HG02678 (cell line): ENCODE data around the gene CELF4.

Source experiments
- ATAC-seq: cut with Tn5 transposase; IDR thresholded peaks from one replicate; pipeline ENCODE4 v1.9.1; 2021; ENCODE audit warnings: mild to moderate bottlenecking, moderate library complexity; ENCODE audit not compliant: unreplicated experiment

Gene CELF4

GRCh38 chr18:37330173-37330572 lies 235.4 kb downstream of the CELF4 start:
- ATAC-seq, result no peak

GRCh38 chr18:37328946-37329719 lies 236.5 kb downstream of the CELF4 start:
- ATAC-seq, result no peak

DNA sequence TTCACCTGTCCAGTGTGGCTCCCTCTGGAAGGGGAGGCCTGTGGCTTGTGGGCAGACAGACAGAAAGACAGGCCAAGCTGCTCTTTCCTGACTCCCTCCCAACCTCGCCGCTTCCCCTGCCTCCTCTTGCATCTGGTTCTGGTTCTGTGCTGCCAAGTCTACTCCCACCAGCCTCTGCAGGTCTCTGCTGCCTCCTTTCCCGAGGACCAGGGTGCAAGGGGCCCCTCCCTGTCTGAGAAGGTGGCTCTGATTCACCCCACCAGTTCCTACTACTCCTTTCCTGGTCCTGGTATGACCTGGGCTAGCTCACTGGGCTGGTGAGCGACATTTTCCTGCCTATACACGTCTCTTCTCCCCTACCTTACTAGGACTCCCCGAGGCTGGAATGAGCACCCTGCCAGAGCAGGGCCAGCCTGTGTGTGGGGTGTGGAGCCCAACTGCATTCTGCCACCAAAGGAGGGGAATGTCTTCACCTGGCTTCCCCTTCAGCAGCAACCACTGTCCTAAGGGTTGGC lies 238.5 kb downstream of the CELF4 start:
- no peak for ATAC-seq

DNA sequence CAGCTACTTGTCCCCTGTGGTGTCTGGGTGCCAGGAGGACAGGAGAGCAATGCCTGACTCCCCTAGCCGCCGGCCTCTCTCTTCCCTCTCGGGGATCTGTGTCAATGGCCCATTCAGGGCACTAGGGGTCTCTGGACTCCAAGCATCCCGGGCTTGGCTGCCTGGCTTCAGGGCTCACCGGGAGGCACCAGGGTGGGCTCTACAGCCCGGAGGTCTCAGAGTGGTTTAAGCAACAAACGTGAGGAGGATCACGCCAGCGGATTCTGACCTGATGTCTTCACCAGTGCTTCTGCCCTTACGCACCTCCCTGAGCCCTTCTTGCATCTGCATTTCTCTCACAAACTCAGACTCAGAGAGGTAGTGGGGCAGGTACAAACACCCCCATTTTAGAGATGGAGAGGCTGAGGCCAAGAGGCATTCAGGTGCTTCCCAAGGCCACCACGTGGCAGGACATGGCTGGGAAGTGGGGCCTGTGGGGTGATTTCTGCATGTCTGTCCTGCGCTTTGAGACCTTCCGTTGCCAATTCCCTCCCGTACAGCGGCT lies 243.0 kb downstream of the CELF4 start:
- peak; percentile 80 for ATAC-seq

GRCh38 chr18:37321582-37322491 lies 243.8 kb downstream of the CELF4 start:
- peak; percentile 12 for ATAC-seq

DNA sequence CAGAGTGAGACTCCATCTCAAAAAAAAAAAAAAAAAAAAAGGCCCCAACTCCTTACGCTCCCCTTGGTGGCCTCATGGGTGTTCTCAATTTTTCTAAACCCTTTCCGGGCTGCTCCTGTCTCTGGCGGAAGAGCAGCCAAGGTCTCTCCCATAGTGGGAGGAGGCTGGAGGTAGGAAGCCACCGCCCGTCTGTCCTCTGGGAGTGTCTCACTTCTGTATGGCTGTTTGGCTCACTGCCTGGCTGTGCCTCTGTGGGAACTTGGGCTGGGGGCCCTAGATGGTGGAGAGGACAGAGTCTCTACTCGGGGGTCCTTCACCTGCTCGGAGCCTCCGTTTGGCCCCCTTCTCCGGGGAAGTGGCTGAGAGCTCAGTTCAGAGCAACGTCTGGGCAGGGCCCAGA lies 245.3 kb downstream of the CELF4 start:
- no peak for ATAC-seq

DNA sequence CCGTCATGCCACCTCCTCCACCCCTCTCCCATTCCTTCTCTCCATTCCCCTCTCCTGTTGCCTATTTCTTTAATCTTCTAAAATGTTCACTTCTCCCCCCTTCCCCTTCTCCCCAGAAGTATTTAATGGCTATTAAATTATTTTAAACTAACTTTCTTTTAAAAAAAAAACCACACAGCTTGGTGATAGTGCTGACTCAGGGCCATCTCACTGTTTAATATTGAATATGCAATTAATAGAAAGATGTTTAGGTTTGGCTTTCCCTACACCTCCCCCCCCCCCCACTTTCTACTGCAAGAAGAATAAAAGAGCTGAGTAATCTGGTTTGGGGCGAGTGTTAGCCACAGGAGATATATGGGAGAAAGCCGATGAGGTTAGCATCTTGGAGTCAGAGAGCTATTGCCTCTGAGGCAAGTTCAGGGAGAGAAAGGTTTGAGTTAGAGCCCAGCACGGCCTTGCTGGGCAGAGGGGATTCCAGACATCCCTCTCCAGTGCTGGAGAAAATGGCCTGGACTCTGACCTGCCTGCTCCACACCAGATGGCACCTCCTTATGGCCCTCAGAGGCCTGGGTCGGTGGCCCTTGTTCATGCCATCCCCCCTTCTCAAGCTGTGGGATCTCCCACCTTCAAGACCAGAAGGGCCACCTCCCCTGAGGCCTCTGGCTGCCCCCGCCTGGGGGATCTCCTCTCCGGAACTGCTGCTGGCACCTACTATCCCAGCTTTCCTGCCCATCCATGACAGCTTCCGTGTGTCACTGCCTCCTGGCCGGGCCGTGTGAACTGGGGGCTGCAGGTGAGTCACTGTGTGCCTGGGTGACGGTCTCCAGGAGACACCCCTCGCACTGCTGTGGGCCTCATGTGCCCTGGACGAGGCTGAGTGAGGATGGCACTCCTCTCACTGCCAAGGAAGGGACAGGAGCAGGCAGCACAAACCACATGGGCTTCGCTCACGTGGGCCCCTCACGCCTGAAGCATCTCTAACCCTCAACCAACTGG lies 246.9 kb downstream of the CELF4 start:
- ATAC-seq, result no peak

DNA sequence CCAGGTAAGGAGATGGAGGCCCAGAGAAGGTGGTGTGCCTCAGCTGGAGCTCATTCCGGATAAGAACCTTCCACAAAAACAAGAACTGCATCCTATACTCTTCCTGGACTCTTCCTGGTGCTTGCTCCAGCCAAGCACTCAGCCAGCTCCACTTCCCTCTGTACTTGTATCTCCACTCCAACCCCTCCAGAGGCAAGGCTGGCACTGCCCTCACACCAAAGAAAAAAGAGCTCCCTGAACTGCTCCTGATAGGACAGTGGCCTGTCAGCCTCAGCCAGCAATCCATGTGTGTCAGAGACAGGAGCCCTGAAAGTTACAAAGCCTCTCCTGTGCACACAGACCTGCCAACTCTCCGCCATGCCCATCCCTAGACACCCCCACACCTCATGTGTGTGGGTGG lies 248.1 kb downstream of the CELF4 start:
- no peak for ATAC-seq

DNA sequence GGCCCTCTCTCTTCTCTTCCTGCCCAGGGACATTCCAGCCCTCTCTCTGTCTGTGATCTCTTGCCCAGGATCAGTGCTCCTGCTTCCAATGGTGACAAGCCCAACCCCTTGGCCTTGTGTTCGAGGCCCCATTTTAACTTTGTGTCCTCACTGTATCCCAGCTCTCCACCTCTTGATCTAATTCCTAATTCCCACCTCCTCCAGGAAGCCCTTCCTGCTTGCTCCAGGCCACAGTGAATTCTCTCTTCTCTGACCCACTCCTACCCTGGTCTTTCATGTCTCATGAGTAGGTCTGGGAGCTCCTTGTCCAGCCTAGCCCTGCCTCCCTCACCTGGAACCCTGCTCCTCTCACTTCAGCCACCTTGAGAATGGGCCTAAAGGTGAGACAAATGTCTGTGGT lies 249.1 kb downstream of the CELF4 start:
- ATAC-seq, result no peak

GRCh38 chr18:37315935-37316334 lies 249.7 kb downstream of the CELF4 start:
- ATAC-seq, result no peak

GRCh38 chr18:37314534-37314933 lies 251.1 kb downstream of the CELF4 start:
- no peak for ATAC-seq

- no peak for ATAC-seq
Measured at GRCh38 chr18:37313624-37314023, 252.0 kb downstream of the CELF4 start.

GRCh38 chr18:37309861-37310260 lies 255.7 kb downstream of the CELF4 start:
- no peak for ATAC-seq

DNA sequence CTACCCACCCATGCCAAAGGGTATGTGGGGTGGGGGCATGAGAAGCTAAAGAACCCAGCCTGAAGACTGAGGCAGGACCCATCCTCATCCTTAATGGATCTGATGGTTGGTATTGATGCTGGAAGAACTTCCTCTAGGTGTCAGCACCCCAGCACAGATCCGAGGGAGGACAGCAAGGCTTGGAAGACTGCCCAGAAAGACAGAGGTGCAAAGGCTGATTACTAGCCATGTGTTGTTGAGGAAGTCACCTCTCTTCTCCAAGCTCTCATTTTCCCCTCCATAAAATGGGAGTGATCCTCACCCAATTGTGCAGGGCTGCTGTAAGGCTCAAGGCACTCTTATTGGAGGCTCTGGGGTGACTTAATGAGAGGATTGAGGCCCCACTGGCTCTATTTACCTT lies 256.5 kb downstream of the CELF4 start:
- no peak for ATAC-seq

- no peak for ATAC-seq
Measured at GRCh38 chr18:37307181-37307580, 258.4 kb downstream of the CELF4 start.

DNA sequence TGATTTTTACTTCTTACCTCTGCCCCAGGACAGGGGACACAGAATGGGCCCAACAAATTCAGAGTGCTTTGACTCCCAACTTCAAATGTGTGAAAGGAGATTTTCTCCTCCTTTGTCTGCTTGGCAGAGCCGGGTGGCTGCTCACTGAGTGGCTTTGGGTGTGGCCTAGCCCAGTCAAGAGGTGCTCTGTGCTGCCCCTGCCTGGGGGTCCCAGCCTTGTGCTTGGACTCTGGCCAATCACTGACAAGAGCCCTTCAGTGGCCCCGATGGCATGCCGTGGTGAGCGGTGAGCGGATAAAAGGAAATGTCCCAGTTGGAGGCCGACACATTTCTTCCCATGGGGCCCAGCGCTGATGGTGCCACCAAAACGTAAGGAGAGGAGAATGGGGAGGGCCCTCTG lies 259.2 kb downstream of the CELF4 start:
- ATAC-seq, result no peak

DNA sequence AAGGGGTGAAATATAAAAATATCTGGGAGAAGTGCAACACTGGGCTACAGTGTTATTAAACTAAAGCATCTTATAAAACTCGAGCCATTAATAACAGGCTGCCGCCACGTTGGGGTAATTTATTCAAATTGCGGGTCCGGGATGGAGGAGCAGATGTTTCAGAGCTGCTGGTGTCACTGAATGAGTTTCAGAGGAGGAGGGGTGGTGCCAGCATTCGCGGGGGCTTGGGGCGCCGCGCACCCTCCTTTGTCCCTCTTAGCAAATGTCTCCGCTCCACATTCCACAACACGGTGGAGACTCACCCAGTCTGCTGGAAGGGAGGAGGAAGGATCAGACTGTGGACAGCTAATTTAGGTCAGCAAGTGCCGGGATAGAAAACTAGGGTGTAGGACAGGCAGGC lies 260.5 kb downstream of the CELF4 start:
- ATAC-seq, result no peak

GRCh38 chr18:37304012-37304680 lies 261.5 kb downstream of the CELF4 start:
- no peak for ATAC-seq

DNA sequence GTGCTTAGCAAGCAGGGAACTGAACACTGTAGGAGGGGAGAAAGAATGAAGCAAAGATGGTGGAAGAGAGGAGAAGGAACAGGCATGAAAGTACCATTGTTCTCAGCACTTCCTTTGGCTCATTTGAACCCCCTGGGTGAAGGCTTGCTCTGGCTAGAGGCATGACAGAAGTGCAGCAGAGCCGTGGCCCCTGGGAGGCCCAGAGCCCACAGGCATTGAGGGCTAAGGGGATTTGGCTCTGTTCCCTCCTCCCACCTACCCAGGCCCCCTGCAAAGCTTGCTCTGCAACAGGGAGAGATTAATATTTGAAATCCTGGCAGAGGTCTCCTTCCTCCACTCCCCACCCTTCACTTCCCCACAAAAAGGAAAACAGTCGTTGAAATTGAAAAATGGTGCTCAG lies 262.6 kb downstream of the CELF4 start:
- no peak for ATAC-seq

- no peak for ATAC-seq
Measured at GRCh38 chr18:37302519-37302918, 263.1 kb downstream of the CELF4 start.
